ENCODE measurements around the gene KIR2DL4.
"Not testable (repeated sequence)": the region's sequence is repeated elsewhere in the genome, so short reads cannot be mapped to it uniquely, and the experiment has no call there.

The KIR2DL4 gene

GRCh38 chr19:54803410-54803809 is at the start of gene KIR2DL4:
Gene KIR2DL4 (plus strand): TSS chr19:54803610. CDS start chr19:54803652, 42 bp downstream.
- DNase-seq = peak in 1 of 2 donors; percentile 17

- not testable (repeated sequence) for DNase-seq
Measured at GRCh38 chr19:54756204-54757110, 47.0 kb upstream of the KIR2DL4 start.

DNA sequence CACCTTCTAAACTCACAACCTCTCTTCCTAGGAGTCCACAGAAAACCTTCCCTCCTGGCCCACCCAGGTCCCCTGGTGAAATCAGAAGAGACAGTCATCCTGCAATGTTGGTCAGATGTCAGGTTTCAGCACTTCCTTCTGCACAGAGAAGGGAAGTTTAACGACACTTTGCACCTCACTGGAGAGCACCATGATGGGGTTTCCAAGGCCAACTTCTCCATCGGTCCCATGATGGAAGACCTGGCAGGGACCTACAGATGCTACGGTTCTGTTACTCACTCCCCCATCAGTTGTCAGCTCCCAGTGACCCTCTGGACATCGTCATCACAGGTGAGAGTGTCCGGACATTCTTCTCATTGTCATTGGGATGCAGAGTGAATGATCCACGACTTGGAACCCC is 44.8 kb upstream of the KIR2DL4 start:
- not testable (repeated sequence) for DNase-seq

DNA sequence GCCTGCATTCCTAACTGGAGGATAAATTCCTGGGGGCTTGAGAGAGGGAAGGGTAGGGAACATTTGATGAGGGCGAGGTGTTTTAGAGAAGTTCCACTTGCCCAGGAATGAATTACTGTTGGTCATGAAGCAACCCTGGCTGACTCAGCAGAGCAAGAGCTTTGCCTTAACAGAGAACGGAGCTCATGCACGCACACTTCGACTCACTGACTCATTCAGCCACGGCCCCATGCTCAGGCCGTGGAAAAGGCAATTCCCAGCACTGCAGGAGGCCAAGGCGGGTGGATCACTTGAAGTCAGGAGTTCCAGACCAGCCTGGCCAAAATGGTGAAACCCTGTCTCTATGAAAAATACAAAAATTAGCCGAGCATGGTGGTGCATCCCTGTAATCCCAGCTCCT is 39.2 kb upstream of the KIR2DL4 start:
- peak in 1 of 2 donors; percentile 60 for DNase-seq

DNA sequence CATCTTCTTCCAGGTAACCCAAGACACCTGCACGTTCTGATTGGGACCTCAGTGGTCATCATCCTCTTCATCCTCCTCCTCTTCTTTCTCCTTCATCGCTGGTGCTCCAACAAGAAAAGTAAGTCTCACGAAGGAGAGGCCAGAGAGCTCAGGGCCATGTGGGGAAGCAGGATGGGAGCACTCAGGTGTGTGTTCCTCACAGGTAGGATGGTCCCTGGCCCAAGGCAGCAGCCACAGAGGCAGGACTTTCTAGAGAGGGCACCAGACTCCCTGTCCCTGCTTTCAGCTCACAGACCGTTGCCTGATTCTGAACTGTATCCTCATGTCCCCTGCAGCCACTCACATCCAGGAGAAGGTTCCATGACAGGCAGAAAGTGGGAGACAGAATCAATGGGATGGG is 36.9 kb upstream of the KIR2DL4 start:
- not testable (repeated sequence) for DNase-seq

GRCh38 chr19:54769646-54770045 is 33.8 kb upstream of the KIR2DL4 start, which contains the start of gene KIR2DL1:
Gene KIR2DL1 (plus strand): TSS chr19:54769793. CDS start chr19:54769851, 58 bp downstream.
- not testable (repeated sequence) for DNase-seq

- DNase-seq = not testable (repeated sequence)
Measured at GRCh38 chr19:54770511-54770910, 32.9 kb upstream of the KIR2DL4 start.

DNA sequence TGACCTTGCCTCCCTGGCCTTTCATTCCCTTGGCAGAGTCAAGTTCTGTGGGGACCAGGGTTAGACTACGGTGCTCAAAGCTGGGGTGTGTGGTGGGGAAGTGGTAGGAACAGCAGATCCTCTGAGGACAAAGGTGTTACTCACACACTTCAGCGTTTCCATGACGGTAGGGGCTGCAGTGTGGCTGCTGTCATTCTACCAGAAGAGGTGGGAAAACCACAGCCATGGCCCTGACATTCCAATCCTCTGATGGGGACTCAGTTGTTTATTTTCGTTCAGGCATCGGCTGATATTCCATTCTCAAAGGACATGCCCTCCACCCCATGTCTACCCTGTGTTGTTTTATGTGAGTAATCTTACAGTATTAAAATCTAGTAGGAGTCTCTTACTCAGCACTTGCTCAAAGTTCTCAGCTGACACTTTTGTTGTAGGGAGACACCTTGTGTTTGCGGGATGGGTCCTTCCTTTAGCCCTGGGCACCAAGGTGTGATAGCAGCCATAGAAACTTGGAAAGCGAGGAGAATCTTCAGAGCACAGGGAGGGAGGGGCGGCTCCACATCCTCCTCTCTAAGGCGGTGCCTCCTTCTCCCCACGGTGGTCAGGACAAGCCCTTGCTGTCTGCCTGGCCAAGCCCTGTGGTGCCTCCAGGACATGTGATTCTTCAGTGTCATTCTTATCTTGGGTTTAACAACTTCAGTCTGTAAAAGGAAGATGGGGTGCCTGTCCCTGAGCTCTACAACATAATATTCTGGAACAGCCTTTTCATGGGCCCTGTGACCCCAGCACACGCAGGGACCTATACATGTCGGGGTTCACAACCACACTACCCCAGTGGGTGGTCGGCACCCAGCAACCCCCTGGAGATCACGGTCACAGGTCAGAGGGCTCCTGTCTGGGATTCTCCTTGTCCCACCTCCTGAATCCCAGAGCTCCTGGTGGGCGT is 32.1 kb upstream of the KIR2DL4 start:
- DNase-seq = not testable (repeated sequence)

- DNase-seq = not testable (repeated sequence)
Measured at GRCh38 chr19:54772666-54773065, 30.7 kb upstream of the KIR2DL4 start.

GRCh38 chr19:54775095-54775815 is 28.2 kb upstream of the KIR2DL4 start:
- DNase-seq = not testable (repeated sequence)

- not testable (repeated sequence) for DNase-seq
Measured at GRCh38 chr19:54775830-54776229, 27.6 kb upstream of the KIR2DL4 start.

DNA sequence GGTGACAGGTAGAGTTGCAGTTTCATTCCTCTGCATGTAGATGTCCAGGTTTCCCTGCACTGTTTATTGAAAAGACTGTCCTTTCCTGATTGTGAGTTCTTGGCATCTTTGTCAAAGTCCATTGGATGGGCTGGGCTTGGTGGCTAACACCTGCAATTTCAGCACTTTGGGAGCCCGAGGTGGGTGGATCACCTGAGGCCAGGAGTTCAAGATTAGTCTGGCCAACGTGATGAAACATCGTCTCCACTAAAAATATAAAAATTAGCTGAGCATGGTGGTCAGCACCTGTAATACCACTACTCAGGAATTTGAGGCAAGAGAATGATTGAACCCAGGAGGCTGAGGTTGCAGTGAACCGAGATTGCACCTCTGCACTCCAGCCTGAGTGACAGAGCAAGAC is 25.6 kb upstream of the KIR2DL4 start:
- DNase-seq = not testable (repeated sequence)

DNA sequence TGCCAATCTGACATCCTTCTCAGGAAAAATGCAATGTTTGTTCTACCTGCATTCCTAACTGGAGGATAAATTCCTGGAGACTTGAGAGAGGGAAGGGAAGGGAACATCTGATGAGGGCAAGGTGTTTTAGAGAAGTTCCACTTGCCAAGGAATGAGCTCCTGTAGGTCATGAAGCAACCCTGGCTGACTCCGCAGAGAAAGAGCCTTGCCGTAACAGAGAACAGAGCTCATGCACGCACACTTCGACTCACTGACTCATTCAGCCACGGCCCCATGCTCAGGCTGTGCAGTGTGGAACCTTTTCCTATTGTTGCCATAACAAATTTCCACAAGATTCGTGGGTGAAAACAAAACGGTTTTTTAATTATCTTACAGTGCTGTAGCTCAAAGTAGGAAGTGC is 24.5 kb upstream of the KIR2DL4 start:
- DNase-seq = peak in 1 of 2 donors; percentile 53

DNA sequence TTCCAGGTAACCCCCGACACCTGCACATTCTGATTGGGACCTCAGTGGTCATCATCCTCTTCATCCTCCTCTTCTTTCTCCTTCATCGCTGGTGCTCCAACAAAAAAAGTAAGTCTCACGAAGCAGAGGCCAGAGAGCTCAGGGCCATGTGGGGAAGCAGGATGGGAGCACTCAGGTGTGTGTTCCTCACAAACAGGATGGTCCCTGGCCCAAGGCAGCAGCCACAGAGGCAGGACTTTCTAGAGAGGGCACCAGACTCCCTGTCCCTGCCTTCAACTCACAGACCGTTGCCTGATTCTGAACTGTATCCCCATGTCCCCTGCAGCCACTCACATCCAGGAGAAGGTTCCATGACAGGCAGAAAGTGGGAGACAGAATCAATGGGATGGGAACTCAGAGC is 20.5 kb upstream of the KIR2DL4 start:
- not testable (repeated sequence) for DNase-seq

GRCh38 chr19:54786091-54786723 is 17.2 kb upstream of the KIR2DL4 start:
- DNase-seq = not testable (repeated sequence)

- peak in 1 of 2 donors; percentile 51 for DNase-seq
Measured at GRCh38 chr19:54788154-54788553, 15.3 kb upstream of the KIR2DL4 start.

GRCh38 chr19:54790711-54791110 is 12.7 kb upstream of the KIR2DL4 start:
- DNase-seq = no peak

GRCh38 chr19:54791476-54791875 is 11.9 kb upstream of the KIR2DL4 start:
- DNase-seq = no peak

DNA sequence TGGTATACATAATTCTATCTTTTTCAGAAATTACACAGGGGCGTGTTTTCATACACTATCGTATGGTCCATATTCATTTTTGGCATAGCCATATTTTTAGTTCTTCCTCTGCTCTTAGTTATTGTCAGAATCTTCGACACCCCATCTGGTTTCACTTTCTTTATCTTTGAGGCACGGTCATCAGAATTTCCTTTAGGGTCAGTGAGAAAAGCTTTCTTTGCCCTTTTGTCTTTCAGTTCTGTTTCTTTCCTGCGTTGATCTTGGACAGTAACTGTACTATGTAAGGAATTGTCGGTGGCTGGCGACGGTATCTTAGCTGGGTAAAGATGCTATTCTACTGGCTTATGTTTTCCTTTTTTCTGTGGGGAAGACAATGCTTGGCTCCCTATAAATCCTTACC is 10.6 kb upstream of the KIR2DL4 start:
- DNase-seq = peak in 1 of 2 donors; percentile 19

GRCh38 chr19:54795758-54796157 is 7.7 kb upstream of the KIR2DL4 start:
- no peak for DNase-seq

DNA sequence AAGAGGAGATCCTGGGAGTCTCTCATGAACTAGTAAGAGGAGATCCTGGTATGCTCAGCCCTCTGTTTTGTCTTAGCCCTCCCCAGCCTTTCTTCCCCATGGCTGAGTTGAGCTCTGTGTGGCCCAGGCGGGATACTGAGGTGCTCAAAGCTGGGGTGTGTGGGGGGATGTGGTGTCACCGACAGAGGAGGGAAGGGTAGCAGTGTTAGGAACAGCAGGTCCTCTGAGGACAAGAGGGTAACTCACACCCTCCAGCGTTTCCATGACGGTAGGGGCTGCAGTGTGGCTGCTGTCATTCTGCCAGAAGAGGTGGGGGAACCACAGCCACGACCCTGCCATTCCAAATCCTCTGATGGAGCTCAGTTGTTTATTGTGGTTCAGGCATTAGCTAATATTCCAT is 691 bp downstream of the KIR2DL4 start:
- DNase-seq = no peak

DNA sequence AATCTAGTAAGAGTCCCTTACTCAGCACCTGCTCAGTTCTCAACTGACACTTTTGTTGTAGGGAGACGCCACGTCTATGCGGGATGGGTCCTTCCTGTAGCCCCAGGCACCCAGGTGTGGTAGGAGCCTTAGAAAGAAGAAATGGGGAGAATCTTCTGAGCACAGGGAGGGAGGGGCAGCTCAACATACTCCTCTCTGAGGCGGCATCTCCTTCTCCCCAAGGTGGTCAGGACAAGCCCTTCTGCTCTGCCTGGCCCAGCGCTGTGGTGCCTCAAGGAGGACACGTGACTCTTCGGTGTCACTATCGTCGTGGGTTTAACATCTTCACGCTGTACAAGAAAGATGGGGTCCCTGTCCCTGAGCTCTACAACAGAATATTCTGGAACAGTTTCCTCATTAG is 1.2 kb downstream of the KIR2DL4 start:
- DNase-seq = no peak
